Left lung (tissue), 10 donors: ENCODE data around the gene AUTS2. TPM values are rescaled to one million over a fixed set of nuclear protein-coding genes. Genes with fewer than 3 reads are reported as not detected.

Experiments used
- ATAC-seq: fragments of 200-7000 bp; cut with Tn5 transposase; one replicate; pipeline ENCODE4 v1.9.1; 2020; ENCODE audit warnings: moderate library complexity
- DNase-seq, 4 donors: peaks; one replicate each; pipeline ENCODE4 v3.0.0-alpha.2; 2013 to 2020
- H3K27ac ChIP-seq, 2 donors: fragments of 200-600 bp; sonication (generic) in 1 of 2; one replicate each; pipeline versions ENCODE4 v1.5.0 to v1.8.0; 2020 to 2021
- H3K27me3 ChIP-seq, 2 donors: fragments of 200-600 bp; sonication (generic) in 1 of 2; one replicate each; pipeline versions ENCODE4 v1.5.0 to v1.8.0; 2020 to 2021
- H3K36me3 ChIP-seq, 2 donors: fragments of 200-600 bp; sonication (generic) in 1 of 2; one replicate each; pipeline versions ENCODE4 v1.5.0 to v1.8.0; 2020 to 2021
- H3K4me1 ChIP-seq, 2 donors: fragments of 200-600 bp; one replicate each; pipeline ENCODE4 v1.8.0; 2021
- H3K4me3 ChIP-seq, 2 donors: fragments of 200-600 bp; sonication (generic) in 1 of 2; one replicate each; pipeline versions ENCODE4 v1.5.0 to v1.8.0; 2020 to 2021; ENCODE audit warnings: mild to moderate bottlenecking in 1 of 2
- H3K9me3 ChIP-seq, 2 donors: fragments of 200-600 bp; sonication (generic) in 1 of 2; one replicate each; pipeline versions ENCODE4 v1.5.0 to v1.8.0; 2020 to 2021
- CTCF ChIP-seq, 2 donors: fragments of 200-600 bp; sonication (generic) in 1 of 2; IDR thresholded peaks; one replicate each; pipeline versions ENCODE4 v1.5.0 to v1.8.0; 2021; ENCODE audit warnings: antibody characterized with exemption in 2 of 2
- intact Hi-C, 2 donors: fragments of 100-400 bp; cut with DNase I; formaldehyde crosslinking; loops; one replicate each; pipeline versions ENCODE4 v1.11.2 to v1.14.2; 2022
- polyA plus RNA-seq, 6 donors: library from polyadenylated mRNA; unstranded; fragments of 120-200 nt; gene quantifications; one replicate each; pipeline ENCODE4 v1.2.1, GENCODE V29; 2013; ENCODE audit not compliant: insufficient read length in 6 of 6
- total RNA-seq, 2 donors: library from RNA; stranded (reverse); fragmentation: NEBNext Ultra II Directional; extraction: Animal tissue kit (Norgen Biotek cat#: 25700); gene quantifications; one replicate each; pipeline ENCODE4 v1.2.1, GENCODE V29; 2021
- donor health status: DM: no; HTN: yes; CAD: no.
- donor health status: DM: no; HTN: no; CAD: no.

AUTS2 gene
- total and polyA plus RNA-seq, 8 donors: 40.4 to 119 (median 103) TPM

GRCh38 chr7:70477036-70478010 is 879.0 kb downstream of the AUTS2 start:
- no peaks in the 10 kb centered on the region for H3K36me3 ChIP-seq
- H3K9me3 ChIP-seq: no peaks in the 10 kb centered on the region
- no peak overlapping the region for H3K4me3 ChIP-seq
- DNase-seq: no peak
- ATAC-seq: peak; percentile 16
- intact Hi-C loops: no loop called here
- no peaks in the 10 kb centered on the region for H3K27me3 ChIP-seq
- TF ChIP-seq CTCF (IDR thresholded peaks at IDR 0.05): no peak
- no peaks in the 10 kb centered on the region for H3K4me1 ChIP-seq
- no peak overlapping the region for H3K27ac ChIP-seq

- H3K9me3 ChIP-seq: no peaks in the 10 kb centered on the region
- intact Hi-C loops: no loop called here
- no peaks in the 10 kb centered on the region for H3K4me1 ChIP-seq
- DNase-seq (no peak), ATAC-seq (no peak)
- no peaks in the 10 kb centered on the region for H3K36me3 ChIP-seq
- no peak for TF ChIP-seq CTCF (IDR thresholded peaks at IDR 0.05)
- H3K4me3 ChIP-seq: no peak overlapping the region
- H3K27ac ChIP-seq: no peak overlapping the region
- H3K27me3 ChIP-seq: no peaks in the 10 kb centered on the region
Observed at GRCh38 chr7:70479153-70480021, 881.1 kb downstream of the AUTS2 start.

DNA sequence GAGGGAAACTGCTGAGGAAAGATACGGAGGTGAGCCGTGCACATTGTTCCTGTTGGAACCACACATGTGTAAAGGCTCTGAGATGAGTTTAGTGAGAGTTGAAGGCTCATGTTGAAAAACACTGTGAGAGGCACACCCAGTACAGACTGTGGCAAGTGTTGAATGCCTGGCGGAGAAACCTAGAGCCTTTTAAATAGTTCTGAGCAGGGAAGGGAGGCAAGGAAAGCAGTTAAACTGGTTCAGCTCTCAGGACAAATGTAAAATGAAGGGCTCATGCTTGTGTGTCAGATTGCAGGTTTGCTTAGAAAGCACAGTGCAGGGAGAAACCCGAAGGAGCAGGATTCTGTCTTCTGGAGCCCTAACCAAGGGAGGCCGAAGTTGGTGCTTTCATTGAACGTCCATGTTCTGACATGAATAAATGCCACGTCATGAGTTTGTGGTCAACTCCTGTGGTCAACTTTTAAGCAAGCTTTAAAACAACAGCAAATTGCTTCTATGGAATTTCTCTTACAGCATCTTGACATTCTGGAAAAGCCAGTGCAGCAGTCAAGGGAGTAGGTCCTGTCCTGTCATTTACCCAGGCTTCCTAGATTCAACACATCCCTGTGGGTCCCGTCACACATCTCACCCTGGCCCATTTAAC is 882.8 kb downstream of the AUTS2 start:
- H3K4me3 ChIP-seq: no peak overlapping the region
- no peaks in the 10 kb centered on the region for H3K27me3 ChIP-seq
- no peaks in the 10 kb centered on the region for H3K4me1 ChIP-seq
- H3K27ac ChIP-seq: no peak overlapping the region
- H3K36me3 ChIP-seq: no peaks in the 10 kb centered on the region
- peak in 1 of 4 donors; percentile 69 for DNase-seq
- intact Hi-C loops: no loop called here
- TF ChIP-seq CTCF (IDR thresholded peaks at IDR 0.05): no peak
- ATAC-seq: peak; percentile 75
- no peaks in the 10 kb centered on the region for H3K9me3 ChIP-seq

DNA sequence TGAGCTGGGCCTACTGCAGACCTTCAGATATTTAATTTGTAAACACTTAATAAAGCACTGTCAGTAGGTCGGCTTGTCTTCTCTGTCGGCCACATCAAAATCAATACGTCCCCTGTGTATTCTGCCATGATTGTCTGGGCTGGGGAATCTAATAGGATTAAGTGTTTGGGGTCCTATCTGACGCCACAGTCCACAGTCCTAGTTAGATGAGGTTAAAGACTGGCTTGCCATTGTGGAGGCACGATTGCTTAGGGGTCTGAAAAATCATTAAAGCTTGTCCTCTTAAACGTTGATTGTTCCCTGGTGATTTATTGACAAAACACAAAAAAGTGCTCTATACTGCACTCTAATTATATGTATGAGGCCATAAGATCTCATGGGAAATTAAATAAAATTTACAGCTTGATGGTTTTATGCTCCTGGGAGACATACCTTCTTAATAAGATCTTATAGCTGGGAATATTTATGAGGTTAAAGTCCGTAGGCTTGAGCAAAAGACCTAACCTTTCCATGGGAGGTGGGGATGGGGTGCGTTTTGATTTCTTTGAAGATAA is 883.4 kb downstream of the AUTS2 start:
- no peak for ATAC-seq
- H3K27ac ChIP-seq: no peak overlapping the region
- H3K27me3 ChIP-seq: no peaks in the 10 kb centered on the region
- H3K36me3 ChIP-seq: no peaks in the 10 kb centered on the region
- DNase-seq: no peak
- no peaks in the 10 kb centered on the region for H3K4me1 ChIP-seq
- no peak overlapping the region for H3K4me3 ChIP-seq
- no peaks in the 10 kb centered on the region for H3K9me3 ChIP-seq
- TF ChIP-seq CTCF (IDR thresholded peaks at IDR 0.05): no peak
- intact Hi-C loops: no loop called here
